Measurements from ENCODE around the gene IGF2BP2.

DNA sequence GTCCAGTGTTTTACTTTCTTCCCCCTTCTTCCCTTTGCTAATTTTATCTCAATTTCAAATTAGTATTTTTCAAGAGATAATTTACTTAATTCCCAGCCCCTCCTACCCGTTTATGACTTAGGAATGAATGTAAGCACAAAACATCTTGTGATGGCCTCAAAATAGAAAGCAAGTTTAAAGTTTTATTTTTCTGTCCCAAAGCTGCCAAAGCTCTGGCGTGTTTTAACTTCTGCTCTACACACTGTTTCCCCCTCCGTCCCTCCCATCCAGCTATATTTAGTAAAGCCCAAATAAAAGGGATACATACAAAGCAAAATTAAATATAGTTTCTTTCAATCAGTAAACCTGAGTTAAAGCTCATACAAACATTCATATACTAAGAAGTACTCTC is 59.9 kb downstream of the IGF2BP2 start:
- TF ChIP-seq, protein P1, sequence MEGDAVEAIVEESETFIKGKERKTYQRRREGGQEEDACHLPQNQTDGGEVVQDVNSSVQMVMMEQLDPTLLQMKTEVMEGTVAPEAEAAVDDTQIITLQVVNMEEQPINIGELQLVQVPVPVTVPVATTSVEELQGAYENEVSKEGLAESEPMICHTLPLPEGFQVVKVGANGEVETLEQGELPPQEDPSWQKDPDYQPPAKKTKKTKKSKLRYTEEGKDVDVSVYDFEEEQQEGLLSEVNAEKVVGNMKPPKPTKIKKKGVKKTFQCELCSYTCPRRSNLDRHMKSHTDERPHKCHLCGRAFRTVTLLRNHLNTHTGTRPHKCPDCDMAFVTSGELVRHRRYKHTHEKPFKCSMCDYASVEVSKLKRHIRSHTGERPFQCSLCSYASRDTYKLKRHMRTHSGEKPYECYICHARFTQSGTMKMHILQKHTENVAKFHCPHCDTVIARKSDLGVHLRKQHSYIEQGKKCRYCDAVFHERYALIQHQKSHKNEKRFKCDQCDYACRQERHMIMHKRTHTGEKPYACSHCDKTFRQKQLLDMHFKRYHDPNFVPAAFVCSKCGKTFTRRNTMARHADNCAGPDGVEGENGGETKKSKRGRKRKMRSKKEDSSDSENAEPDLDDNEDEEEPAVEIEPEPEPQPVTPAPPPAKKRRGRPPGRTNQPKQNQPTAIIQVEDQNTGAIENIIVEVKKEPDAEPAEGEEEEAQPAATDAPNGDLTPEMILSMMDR (conservative IDR thresholded peaks at IDR 0.05 in 1 of 2, IDR thresholded peaks at IDR 0.05 in 1 of 2; ENCODE audit: extremely low read depth in 1 of 2, insufficient read depth in 1 of 2, low read depth in 1 of 2, low read length in 2 of 2) = no peak
- no peak for TF ChIP-seq EZH2 (IDR thresholded peaks at IDR 0.05; ENCODE audit: borderline replicate concordance, low read length)

Data from mammary epithelial cell (primary cell).